Subcutaneous adipose tissue (tissue), 4 donors: ENCODE measurements around the gene ERF. TPM values are rescaled to one million over a fixed set of nuclear protein-coding genes. Genes with fewer than 3 reads are reported as not detected.

Source experiments
- CTCF ChIP-seq: fragments of 450-650 bp; IDR thresholded peaks from one replicate; pipeline ENCODE4 v1.5.1; 2016; ENCODE audit warnings: low read depth, mild to moderate bottlenecking, control low read depth, antibody characterized with exemption, moderate library complexity
- total RNA-seq, 4 donors: library from RNA; depleted of rRNA; stranded (reverse); fragments of >200 nt; gene quantifications; one replicate each; pipeline ENCODE4 v1.1.0, GENCODE V29; 2016

ERF gene
- total RNA-seq, 4 donors from 2014 or later, result 9.9 to 19.4 (median 14.0) TPM

DNA sequence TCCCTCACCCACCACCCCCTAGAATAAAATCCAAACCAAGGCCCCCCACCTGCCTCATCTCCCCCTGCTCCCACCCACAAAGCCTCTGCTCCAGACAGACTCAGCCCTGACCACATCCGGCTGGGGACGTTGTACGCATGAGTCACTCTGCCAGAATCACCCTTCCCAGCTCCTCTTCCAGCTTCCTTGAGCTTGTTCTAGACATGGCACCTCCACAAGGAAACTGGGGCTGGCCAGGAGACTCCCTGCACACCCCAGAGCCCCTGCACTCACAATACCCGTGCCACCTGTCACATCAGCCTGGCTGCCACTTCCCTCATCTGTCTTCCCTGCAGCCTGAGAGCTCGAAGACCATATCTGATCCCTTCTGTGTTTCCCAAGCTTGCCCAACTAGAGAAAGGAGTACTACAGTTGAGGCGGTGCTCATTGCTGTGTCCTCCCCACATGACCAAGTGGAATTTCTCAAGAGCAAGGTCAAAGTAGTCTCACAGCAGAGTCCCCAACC lies 47.1 kb downstream of the ERF start:
- no peak for TF ChIP-seq CTCF

DNA sequence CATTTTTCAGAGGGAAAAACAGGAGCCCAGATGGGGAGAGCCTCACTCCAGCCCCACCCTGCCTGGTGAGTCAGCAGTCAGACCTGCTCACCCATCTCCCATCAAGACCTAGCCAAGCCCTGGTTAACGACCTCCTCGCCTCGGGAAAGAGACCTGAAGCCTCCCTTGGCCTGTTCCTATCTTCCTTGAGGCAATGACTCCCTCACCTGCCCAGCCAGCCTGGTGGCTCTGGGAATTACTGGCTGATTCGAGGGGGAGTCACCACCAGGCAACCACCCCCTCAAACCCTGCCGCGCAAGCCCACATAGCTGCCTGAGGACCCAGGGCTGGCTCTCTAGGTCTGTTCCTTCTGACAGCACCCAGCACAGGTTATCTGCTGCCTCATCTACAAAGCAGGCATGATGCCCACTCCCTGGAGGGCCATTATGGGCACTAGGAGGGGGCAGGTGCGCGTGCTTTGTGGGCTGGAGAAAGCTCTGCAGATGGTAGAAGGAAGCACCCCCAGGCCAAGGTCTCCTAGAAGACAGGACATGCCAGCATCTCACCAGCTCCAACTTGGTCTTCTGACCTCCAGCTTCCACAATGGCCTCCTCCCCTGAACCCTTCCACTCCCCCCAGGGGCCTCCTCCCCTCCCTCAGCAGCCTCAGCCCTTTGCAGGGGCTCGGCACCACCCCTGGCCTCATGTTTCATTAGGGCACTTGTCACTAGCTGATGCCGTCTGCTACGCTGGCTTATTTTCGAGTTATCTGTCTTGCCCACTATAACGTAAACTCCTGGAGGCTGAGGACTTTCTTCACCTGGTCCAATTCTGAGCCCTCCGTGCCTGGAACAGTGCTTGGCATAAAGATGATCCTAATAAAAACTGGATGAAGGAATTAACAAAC lies 47.8 kb downstream of the ERF start:
- no peak for TF ChIP-seq CTCF

- no peak for TF ChIP-seq CTCF
Observed at GRCh38 chr19:42204664-42205063, 50.3 kb downstream of the ERF start.

- no peak for TF ChIP-seq CTCF
Observed at GRCh38 chr19:42203700-42204099, 51.2 kb downstream of the ERF start.

GRCh38 chr19:42202290-42202880 lies 52.5 kb downstream of the ERF start:
- TF ChIP-seq CTCF, result no peak

DNA sequence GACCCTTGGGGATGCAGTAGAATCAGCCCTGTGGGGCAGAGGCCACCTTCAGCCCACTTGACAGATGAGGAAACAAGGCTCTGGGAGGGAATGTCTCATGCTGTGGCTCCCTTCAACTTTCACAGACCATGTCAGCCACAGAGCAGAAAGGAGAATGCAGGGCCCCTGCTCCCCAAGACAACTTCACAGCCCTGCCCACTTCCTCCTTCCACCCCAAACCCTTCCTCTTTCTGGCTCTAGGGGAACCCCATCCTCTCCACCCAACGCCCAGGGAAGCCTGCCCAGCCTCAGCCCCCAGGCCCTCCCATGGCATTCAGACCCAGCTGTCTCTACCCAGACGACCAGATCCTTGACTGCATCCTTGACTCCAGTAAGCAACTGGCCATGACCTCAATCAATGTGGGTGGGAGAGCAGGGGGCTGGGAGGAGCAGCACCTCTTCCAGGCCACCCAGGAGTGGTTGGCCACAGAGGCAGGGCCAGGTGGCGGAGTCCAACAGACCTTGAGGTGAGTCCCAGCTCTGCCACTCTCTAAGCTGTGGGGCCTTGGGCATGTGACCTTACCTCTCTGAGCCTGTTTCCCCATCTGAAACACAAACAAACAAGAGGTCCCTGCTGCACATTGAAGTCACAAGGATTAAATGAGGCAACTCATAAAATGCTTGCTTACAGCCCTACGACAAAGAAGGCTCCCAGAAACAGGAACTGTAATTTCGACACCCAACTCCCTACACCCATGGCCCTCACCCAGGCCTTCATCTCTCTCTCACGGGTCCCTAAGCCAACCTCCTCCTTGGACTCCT lies 53.2 kb downstream of the ERF start:
- no peak for TF ChIP-seq CTCF

- no peak for TF ChIP-seq CTCF
Observed at GRCh38 chr19:42200116-42200715, 54.7 kb downstream of the ERF start.
